Esophagus squamous epithelium (tissue), 5 donors: ENCODE results near the gene XYLT2. TPM values are rescaled to one million over a fixed set of nuclear protein-coding genes. Genes with fewer than 3 reads are reported as not detected.
A peak's percentile ranks its signal among the peaks of the same experiment; 100 is the strongest.

ENCODE experiments used
- DNase-seq: peaks from one replicate; lab custom pipeline; 2025; lab: John Stamatoyannopoulos, UW
- H3K27ac ChIP-seq, 4 donors: fragments of 200-600 bp; sonication (generic); one replicate each; pipeline ENCODE4 v1.5.1; 2016 to 2019; ENCODE audit warnings: mild to moderate bottlenecking in 1 of 4
- H3K27me3 ChIP-seq, 4 donors: fragments of 200-600 bp; sonication (generic); 1 replicate in 3 of 4; 2 replicates in 1 of 4; pipeline versions ENCODE4 v1.5.1 to v1.6.0; 2017 to 2021; ENCODE audit warnings: antibody characterized with exemption in 1 of 4
- H3K36me3 ChIP-seq, 3 donors: fragments of 200-600 bp; sonication (generic); one replicate each; pipeline ENCODE4 v1.5.1; 2016 to 2019
- H3K4me1 ChIP-seq, 3 donors: fragments of 200-600 bp; sonication (generic); one replicate each; pipeline ENCODE4 v1.5.1; 2017 to 2019
- H3K4me3 ChIP-seq, 4 donors: fragments of 200-600 bp; sonication (generic); 1 replicate in 3 of 4; 2 replicates in 1 of 4; pipeline ENCODE4 v1.5.1; 2016 to 2019; ENCODE audit warnings: mild to moderate bottlenecking in 2 of 4, moderate library complexity in 1 of 4
- H3K9me3 ChIP-seq, 3 donors: fragments of 200-600 bp; sonication (generic); one replicate each; pipeline ENCODE4 v1.5.1; 2016 to 2019
- CTCF ChIP-seq, 6 experiments: fragments of 450-650 bp in 4 of 6; fragments of 200-600 bp in 2 of 6; sonication (generic) in 2 of 6; IDR thresholded peaks; one replicate each; pipeline ENCODE4 v1.5.1; 2016 to 2019; ENCODE audit warnings: antibody characterized with exemption in 6 of 6, mild to moderate bottlenecking in 4 of 6, moderate library complexity in 4 of 6
- POLR2A ChIP-seq, 4 donors: fragments of 450-650 bp; IDR thresholded peaks; one replicate each; pipeline ENCODE4 v1.6.1; 2017; ENCODE audit warnings: antibody characterized with exemption in 4 of 4, mild to moderate bottlenecking in 4 of 4, moderate library complexity in 3 of 4
- whole genome bisulfite sequencing, 2 donors: methylation state at CpG; one replicate each; pipeline ENCODE4 v1.1.5; 2018; 5-methylcytosine and 5-hydroxymethylcytosine counted together
- intact Hi-C: fragments of 100-400 bp; cut with DNase I; formaldehyde crosslinking; loops from one replicate; pipeline ENCODE4 v1.15.0; 2022
- total RNA-seq, 4 donors: library from RNA; depleted of rRNA; stranded (reverse); fragments of >200 nt; gene quantifications; one replicate each; pipeline ENCODE4 v1.1.0, GENCODE V29; 2016
- donor health status: DM: yes; HTN: yes; CAD: no.

Gene XYLT2
- total RNA-seq, 4 donors from 2014 or later: 10.0 to 17.5 (median 13.5) TPM

- 53 to 81% methylated on average over 3 of the region's 3 CpGs for WGBS, 2 donors
- no peak overlapping the region for H3K27ac ChIP-seq
Observed at GRCh38 chr17:50310455-50311111, 35.3 kb upstream of the XYLT2 start.

GRCh38 chr17:50311112-50311460, 34.8 kb upstream of the XYLT2 start:
- intact Hi-C loops: no loop called here
- TF ChIP-seq POLR2A (IDR thresholded peaks at IDR 0.05) (no peak), CTCF (IDR thresholded peaks at IDR 0.05) (no peak)
- Histone ChIP-seq H3K36me3 (no peaks in the 10 kb centered on the region), H3K9me3 (no peaks in the 10 kb centered on the region), H3K27ac (no peak overlapping the region), H3K4me3 (no peak overlapping the region), H3K4me1 (peaks cover 0 to 35% (median 4%) of the 10 kb centered on the region in 3 donors), H3K27me3 (peaks cover 0 to 14% (median 0%) of the 10 kb centered on the region in 4 donors)
- WGBS, 2 donors: 27 to 70% methylated on average over 1 of the region's 1 CpG
- DNase-seq: no peak

More at GRCh38 chr17:50310455-50311111, 35.3 kb upstream of the XYLT2 start:
- intact Hi-C loops: no loop called here
- no peaks in the 10 kb centered on the region for H3K9me3 ChIP-seq
- H3K4me1 ChIP-seq: peaks cover 0 to 31% (median 4%) of the 10 kb centered on the region in 3 donors
- no peak overlapping the region for H3K4me3 ChIP-seq
- DNase-seq: no peak
- peaks cover 0 to 14% (median 0%) of the 10 kb centered on the region in 4 donors for H3K27me3 ChIP-seq
- TF ChIP-seq CTCF (IDR thresholded peaks at IDR 0.05) (no peak), POLR2A (IDR thresholded peaks at IDR 0.05) (no peak)
- H3K36me3 ChIP-seq: no peaks in the 10 kb centered on the region

- Histone ChIP-seq H3K9me3 (no peaks in the 10 kb centered on the region), H3K36me3 (no peaks in the 10 kb centered on the region), H3K27ac (no peak overlapping the region), H3K4me1 (peaks cover 0 to 39% (median 7%) of the 10 kb centered on the region in 3 donors), H3K4me3 (no peak overlapping the region), H3K27me3 (peaks cover 0 to 14% (median 0%) of the 10 kb centered on the region in 4 donors)
- intact Hi-C loops: no loop called here
- DNase-seq: no peak
- 43 to 71% methylated on average over 3 to 4 of the region's 4 CpGs for WGBS, 2 donors
- TF ChIP-seq CTCF (IDR thresholded peaks at IDR 0.05) (no peak), POLR2A (IDR thresholded peaks at IDR 0.05) (no peak)
Observed at GRCh38 chr17:50311483-50311882, 34.4 kb upstream of the XYLT2 start.

GRCh38 chr17:50312308-50312707, 33.6 kb upstream of the XYLT2 start:
- Histone ChIP-seq H3K4me3 (no peak overlapping the region), H3K4me1 (peaks cover 0 to 48% (median 15%) of the 10 kb centered on the region in 3 donors), H3K27me3 (peaks cover 0 to 14% (median 0%) of the 10 kb centered on the region in 4 donors), H3K27ac (no peak overlapping the region), H3K36me3 (no peaks in the 10 kb centered on the region), H3K9me3 (no peaks in the 10 kb centered on the region)
- 27 to 44% methylated on average over 2 to 4 of the region's 5 CpGs for WGBS, 2 donors
- no peak for DNase-seq
- TF ChIP-seq POLR2A (IDR thresholded peaks at IDR 0.05): no peak
- TF ChIP-seq CTCF (IDR thresholded peaks at IDR 0.05): no peak
- intact Hi-C loops: no loop called here

- no peak for DNase-seq
Observed at GRCh38 chr17:50314456-50315011, 31.4 kb upstream of the XYLT2 start.

More at GRCh38 chr17:50314456-50315011, 31.4 kb upstream of the XYLT2 start:
- intact Hi-C loops: no loop called here
- Histone ChIP-seq H3K27me3 (peaks cover 0 to 14% (median 0%) of the 10 kb centered on the region in 4 donors), H3K27ac (peak overlapping the region in 1 of 4 donors; percentile 76), H3K36me3 (no peaks in the 10 kb centered on the region), H3K4me3 (no peak overlapping the region), H3K4me1 (peaks cover 9 to 70% (median 31%) of the 10 kb centered on the region in 3 donors), H3K9me3 (no peaks in the 10 kb centered on the region)
- TF ChIP-seq POLR2A (IDR thresholded peaks at IDR 0.05) (no peak), CTCF (IDR thresholded peaks at IDR 0.05) (no peak)
- WGBS, 2 donors: 47 to 80% methylated on average over 6 of the region's 6 CpGs
